NCI-H1048 (cell line): ENCODE results near the gene WFDC2.

ENCODE experiments used
- DNase-seq: peaks from one replicate; lab custom pipeline; 2025; lab: John Stamatoyannopoulos, UW

The WFDC2 gene

DNA sequence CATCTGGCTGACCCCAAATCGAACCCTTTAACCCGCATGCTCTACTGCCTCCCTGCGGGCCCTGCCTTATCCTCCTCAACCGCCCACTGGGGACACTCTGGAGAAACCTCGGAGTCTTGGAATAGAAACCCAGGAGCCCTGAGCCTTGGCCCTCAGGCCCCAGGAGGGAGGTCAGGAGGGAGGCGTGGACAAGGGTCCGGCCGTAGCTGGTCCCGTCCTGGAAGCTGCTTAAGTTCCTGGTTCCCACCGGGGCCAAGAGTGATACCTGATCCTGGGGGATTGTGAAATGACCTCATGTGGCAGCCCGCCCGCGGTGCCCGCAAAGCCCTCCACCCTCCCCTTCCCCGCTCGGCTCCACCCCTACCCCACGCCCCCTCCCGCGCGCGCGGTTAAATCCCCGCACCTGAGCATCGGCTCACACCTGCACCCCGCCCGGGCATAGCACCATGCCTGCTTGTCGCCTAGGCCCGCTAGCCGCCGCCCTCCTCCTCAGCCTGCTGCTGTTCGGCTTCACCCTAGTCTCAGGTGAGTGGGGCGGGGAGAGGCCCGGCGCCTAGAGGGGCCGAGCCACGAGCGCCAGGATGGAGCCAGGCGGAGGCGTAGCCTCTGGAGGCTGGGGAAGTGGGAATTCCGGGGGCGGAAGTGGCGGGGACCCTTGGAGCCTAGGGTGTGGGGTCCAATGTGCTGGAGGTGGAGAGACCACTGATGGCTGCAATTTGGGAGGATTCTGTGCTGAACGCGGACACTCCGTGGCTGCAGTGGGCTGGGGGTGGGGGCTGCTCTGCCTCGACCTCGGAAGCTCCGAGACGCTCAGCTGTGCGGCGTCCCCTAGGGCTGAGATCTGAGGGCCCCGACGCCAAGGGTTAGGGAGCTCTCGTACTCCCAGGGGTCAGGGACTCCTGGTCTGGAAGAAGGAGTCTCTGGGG is at the start of gene WFDC2:
TSS of gene WFDC2 (plus strand) at position 418 of the 926 bp plus-strand sequence. CDS start at position 447, 29 bp downstream.
- DNase-seq, result no peak

- DNase-seq, result no peak
Observed at GRCh38 chr20:45420125-45420524, 49.4 kb upstream of the WFDC2 start.

DNA sequence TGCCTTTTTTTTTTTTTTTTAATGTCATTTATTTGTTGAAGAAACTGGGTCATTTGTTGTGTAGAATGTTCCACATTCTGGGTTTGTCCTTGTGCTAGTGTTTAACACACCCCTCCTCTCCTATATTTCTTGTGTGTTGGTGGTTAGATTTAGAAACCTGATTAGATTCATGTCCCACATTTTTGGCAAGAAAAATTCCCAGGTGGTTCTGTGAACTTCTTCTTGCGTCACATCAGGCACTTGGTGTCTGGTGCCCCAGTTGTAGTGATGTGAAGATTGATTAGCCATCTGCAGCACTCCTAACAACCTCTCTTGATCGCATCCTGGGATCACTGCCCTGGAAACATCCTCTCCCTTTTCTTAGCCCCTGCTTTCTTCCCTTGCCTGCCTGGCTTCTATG is 45.9 kb upstream of the WFDC2 start:
- DNase-seq, result no peak

DNA sequence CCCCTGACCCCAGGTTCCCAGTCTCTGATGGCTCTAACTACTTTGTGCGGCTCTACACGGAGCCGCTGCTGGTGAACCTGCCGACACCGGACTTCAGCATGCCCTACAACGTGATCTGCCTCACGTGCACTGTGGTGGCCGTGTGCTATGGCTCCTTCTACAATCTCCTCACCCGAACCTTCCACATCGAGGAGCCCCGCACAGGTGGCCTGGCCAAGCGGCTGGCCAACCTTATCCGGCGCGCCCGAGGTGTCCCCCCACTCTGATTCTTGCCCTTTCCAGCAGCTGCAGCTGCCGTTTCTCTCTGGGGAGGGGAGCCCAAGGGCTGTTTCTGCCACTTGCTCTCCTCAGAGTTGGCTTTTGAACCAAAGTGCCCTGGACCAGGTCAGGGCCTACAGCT is 44.0 kb upstream of the WFDC2 start:
- DNase-seq, result no peak

DNA sequence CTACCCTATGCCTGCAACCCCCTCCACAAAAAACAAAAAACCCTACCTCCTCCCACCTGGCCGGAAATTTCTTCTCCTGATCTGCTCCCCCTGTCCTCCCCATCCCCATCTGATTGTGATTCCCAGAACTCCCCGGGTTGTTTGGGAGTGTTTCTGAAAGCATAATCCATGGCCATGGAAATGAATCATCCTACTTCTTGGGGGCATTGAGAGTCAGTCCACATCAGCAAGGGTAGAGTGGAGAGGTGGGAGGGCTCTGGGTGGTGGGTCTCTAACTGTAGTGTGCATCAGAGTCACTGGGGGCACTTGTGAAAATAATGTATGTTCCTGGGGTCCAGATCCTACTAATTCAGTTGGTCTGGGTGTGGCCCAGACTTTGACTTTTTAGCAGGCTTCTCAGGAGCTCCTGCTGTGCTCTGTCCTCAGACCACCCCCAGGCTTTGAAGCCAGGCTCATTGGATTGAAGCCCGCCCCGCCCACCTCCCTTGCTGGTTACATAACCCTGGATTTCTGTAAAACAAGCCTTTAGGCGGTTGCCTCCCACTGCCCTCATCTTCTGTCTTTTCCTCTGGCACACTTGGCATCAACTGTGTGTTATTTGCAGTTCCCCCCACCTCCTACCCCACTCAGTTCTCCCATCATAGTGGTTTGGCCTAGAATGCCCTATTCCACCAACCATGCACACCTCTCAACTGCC is 43.1 kb upstream of the WFDC2 start:
- no peak for DNase-seq

DNA sequence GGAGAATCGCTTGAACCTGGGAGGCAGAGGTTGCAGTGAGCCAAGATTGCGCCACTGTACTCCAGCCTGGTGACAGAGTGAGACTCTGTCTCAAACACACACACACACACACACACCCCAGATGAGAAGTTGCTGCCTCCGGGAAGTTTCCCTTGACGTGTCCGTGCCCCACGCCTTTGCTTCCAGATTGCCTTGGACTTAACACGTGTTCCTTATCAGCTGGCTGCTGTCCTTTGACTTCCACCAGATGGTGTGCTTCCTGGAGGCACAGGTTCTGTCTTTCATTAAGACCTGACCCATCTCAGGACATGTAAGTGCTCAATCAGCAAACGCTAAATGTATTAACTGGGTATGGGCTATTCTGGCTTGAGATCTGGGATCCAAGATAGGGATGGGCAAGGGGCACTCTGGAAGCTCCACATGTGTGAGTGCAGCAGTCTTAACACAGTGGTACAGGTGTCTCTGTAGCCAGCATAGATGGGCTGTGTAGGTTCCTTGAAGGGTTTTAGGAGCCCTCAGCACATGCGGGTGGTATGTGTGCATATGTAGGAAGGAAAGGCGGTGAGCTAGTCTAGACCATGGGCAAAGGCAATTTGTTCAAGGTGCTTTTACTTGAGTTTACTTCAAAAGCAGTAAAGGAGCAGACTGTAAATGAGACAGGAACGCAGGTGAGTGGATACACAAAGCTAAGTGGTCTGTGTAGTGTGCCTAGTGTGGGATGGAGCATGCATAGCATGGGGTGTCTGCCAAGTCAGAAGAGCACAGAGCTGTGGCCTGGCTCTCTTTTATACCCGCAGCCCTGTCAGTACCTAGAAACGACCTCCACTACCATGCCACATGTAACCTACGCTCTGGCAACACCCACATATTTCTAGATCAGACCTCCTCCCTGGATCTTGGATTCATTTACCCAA is 42.1 kb upstream of the WFDC2 start:
- no peak for DNase-seq

DNA sequence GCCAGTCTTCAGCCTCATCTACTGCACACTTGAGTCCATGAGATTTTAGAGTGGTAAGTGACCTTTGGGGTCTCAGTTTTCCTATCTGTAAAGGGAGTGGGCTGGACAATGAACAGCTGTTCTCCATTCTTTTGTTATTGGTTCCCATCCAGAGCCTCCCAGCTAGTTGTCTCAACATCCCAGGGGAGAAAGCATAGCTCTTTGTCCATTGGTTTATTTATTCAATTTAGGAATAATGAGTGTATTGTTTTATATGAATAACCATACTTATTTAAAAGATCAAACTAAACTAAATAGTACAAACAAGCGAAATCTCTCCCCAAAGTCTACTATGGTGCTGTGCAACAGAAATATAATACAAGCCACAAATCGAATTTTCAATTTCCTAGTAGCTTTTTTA is 39.9 kb upstream of the WFDC2 start:
- DNase-seq, result no peak

DNA sequence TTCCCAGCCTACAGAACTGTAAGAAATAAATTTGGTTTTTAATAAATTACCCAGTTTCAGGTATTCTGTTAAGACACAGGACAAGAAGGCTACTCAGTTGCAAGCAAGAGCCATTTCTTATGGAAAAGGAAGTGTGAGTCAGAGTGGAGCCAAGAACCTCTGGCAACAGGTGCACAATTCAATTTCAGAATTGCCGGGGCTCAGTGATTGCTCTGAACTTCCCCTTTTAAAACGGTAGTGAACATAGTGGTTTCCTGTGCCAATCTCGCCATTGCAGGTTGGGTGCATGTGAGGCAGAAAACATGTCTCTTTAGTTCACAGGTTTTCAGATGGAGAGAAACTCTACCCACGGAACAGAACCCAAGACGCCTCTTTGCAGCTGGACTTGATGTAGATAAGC is 37.3 kb upstream of the WFDC2 start:
- DNase-seq, result no peak

DNA sequence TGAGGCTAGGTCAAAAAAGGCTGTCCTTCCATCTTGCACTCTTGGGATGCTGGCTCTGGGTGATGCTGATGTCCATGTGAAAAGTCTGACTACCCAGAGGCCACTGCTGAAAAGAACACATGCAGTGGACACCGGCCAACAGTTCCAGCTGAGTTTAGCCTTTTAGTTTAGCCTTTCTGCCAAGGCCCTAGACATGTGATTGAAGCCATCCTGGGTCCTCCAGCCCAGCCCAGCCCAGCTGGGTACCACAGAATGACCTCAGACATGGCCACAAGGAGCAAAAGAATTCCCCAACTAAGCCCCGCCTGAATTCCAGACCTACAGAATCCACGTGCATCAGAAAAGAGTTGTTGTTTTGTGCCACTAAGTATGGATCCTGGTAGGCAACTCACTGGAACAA is 36.2 kb upstream of the WFDC2 start:
- DNase-seq, result no peak

DNA sequence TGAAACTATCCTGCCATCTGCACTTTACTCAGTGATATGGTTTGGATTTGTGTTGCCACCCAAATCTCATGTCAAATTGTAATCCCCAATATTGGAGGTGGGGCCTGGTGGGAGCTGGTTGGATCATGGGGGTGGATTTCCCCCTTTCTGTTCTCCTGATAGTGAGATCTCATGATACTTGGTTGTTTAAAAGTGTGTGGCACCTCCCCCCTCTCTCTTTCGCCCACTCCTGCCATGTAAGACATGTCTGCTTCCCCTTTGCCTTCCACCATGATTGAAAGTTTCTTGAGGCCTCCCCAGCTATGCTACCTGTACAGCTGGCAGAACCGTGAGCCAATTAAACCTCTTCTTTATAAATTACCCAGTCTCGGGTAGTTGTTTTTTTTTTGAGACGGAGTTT is 35.6 kb upstream of the WFDC2 start:
- no peak for DNase-seq

DNA sequence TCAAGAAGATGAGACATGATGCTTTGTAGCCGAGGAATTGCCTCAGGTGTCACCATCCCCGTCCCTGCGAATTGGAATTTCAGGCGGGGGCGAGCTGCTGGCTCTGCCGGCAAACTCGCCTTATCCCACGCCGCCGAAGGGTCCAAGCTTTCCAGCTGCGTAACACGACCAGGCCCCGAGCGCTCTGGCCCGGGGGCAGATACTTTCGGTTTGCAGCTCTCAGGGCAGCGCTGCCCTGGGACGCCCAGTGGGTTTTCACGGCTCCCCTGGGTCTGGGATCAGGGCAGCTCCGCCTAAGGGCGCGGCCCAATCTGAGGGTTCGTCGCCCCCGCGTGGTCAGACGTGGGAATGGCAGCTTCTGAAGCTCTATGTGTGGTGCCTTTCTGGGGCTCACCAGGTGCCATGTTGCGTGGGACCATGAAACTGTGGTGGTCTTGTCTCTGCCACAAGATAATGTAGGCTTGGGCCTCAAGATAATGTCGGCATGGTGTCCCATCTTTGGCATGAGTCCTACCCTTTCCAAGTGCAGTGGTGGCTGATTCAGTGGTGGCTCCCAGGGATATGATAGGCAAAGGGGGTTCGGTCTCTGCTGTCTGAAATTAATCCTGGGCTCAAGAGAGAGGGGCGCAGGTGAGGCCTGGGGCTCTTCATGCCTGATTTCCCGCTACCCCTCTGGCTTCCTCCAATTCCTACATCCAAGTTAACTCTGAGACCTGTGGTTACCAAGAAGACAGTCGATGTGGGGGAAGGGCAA is 32.6 kb upstream of the WFDC2 start:
- peak; percentile 61 for DNase-seq

GRCh38 chr20:45440424-45440823 is 29.1 kb upstream of the WFDC2 start:
- DNase-seq, result no peak

- DNase-seq, result no peak
Observed at GRCh38 chr20:45440891-45441685, 28.5 kb upstream of the WFDC2 start.

- DNase-seq, result no peak
Observed at GRCh38 chr20:45441746-45442145, 27.8 kb upstream of the WFDC2 start.

- no peak for DNase-seq
Observed at GRCh38 chr20:45444050-45444449, 25.5 kb upstream of the WFDC2 start.

DNA sequence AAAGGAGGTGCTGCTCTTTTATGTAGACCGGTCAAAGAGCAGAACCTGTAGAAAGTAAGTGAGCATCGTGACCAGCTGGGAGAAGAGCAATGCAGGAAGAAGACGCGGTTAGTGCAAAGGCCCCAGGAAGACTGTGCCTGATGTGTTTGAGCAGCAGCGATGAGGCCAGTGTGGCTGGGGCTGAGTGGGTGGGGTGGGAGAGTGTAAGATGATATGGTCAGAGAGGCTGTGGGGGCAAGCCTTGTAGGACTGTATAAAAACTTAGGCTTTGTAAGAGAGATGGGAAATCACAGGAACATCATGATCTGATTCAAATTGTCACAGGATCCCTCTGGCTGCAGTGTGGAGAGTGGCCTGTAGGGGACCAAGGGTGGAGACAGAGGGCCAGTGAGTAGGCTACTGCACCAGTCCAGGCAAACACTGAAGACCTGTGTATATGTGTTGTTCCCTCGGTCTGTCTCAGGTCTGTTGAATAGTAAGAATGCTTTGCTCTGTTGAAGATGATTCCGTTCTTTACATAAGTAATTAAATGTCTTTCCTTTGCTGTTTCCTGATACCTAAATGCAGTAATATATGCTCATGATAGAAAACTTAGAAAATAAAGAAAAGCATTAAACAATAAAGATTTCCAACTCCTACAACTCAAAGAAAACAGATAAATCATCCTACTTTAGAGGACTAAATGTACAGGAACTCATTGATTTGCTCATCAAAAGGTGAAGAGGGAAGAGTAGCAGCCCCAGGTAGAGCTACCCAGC is 23.6 kb upstream of the WFDC2 start:
- DNase-seq, result no peak

DNA sequence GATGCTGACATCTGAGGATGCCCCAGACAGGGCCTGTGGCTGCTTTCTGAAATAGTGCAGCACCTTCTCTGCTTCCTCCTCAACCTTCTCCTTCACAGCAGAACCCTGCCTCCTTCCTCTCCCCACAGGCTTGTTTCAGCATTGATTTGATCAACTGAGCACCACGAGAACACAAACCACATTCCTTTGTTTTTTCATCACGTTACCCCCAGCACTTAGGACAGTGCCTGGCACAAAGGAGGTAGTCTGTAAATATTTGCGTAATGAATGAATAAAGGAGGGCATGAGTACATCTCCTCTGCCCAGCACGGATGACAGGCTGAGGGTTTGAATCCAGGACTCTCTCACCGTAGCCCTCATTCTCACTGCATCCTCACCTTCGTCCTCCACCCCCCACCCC is 21.3 kb upstream of the WFDC2 start:
- DNase-seq, result no peak

GRCh38 chr20:45449528-45449927 is 20.0 kb upstream of the WFDC2 start:
- DNase-seq, result no peak

GRCh38 chr20:45450097-45450818 is 19.3 kb upstream of the WFDC2 start:
- DNase-seq, result no peak
